Mucosa of rectum (tissue), 2 donors: ENCODE data around the gene LRRK1.

Source experiments
- H3K27ac ChIP-seq, 2 donors: one replicate each; pipeline ENCODE4 v1.7.0; 2013; ENCODE audit warnings: inconsistent platforms in 2 of 2, low read depth in 2 of 2, low read length in 2 of 2
- H3K27me3 ChIP-seq, 2 donors: one replicate each; pipeline ENCODE4 v1.7.0; 2013; ENCODE audit warnings: low read length in 2 of 2; ENCODE audit not compliant: control insufficient read depth in 2 of 2, insufficient read depth in 2 of 2
- H3K36me3 ChIP-seq, 2 donors: one replicate each; pipeline ENCODE4 v1.7.0; 2013; ENCODE audit warnings: low read length in 2 of 2; ENCODE audit not compliant: control insufficient read depth in 2 of 2, insufficient read depth in 2 of 2
- H3K4me1 ChIP-seq, 2 donors: one replicate each; pipeline ENCODE4 v1.7.0; 2013; ENCODE audit warnings: low read length in 2 of 2, mild to moderate bottlenecking in 1 of 2; ENCODE audit not compliant: control insufficient read depth in 2 of 2, insufficient read depth in 2 of 2
- H3K4me3 ChIP-seq, 2 donors: one replicate each; pipeline ENCODE4 v1.7.0; 2013; ENCODE audit warnings: low read length in 2 of 2
- H3K9ac ChIP-seq, 2 donors: one replicate each; pipeline ENCODE4 v1.7.0; 2013; ENCODE audit warnings: low read length in 2 of 2, low read depth in 1 of 2, mild to moderate bottlenecking in 1 of 2
- H3K9me3 ChIP-seq, 2 donors: one replicate each; pipeline ENCODE4 v1.7.0; 2013; ENCODE audit warnings: low read length in 2 of 2; ENCODE audit not compliant: control insufficient read depth in 2 of 2
- donor health status: healthy.
- donor health status: Normal muscosa, but diverticular disease.

The LRRK1 gene

GRCh38 chr15:101065570-101066221 lies 146.5 kb downstream of the LRRK1 start:
- Histone ChIP-seq H3K9me3 (no peaks in the 10 kb centered on the region), H3K4me1 (peaks cover 2 to 11% of the 10 kb centered on the region in 2 donors), H3K9ac (no peak overlapping the region), H3K27ac (no peak overlapping the region), H3K27me3 (no peaks in the 10 kb centered on the region), H3K4me3 (no peak overlapping the region), H3K36me3 (peaks cover 49% of the 10 kb centered on the region in 2 donors)

GRCh38 chr15:101066501-101067408 lies 147.6 kb downstream of the LRRK1 start:
- H3K27ac ChIP-seq: no peak overlapping the region
- H3K27me3 ChIP-seq: no peaks in the 10 kb centered on the region
- no peak overlapping the region for H3K9ac ChIP-seq
- peaks cover 2 to 11% of the 10 kb centered on the region in 2 donors for H3K4me1 ChIP-seq
- no peak overlapping the region for H3K4me3 ChIP-seq
- H3K9me3 ChIP-seq: no peaks in the 10 kb centered on the region
- H3K36me3 ChIP-seq: peaks cover 42 to 43% of the 10 kb centered on the region in 2 donors

- no peak overlapping the region for H3K9ac ChIP-seq
- H3K36me3 ChIP-seq: peaks cover 34 to 38% of the 10 kb centered on the region in 2 donors
- no peaks in the 10 kb centered on the region for H3K9me3 ChIP-seq
- H3K4me1 ChIP-seq: peaks cover 2 to 11% of the 10 kb centered on the region in 2 donors
- H3K27me3 ChIP-seq: no peaks in the 10 kb centered on the region
- H3K27ac ChIP-seq: peak overlapping the region in 1 of 2 donors; percentile 46
- H3K4me3 ChIP-seq: no peak overlapping the region
These were observed 148.7 kb downstream of the LRRK1 start for GRCh38 chr15:101067660-101068522.

GRCh38 chr15:101068523-101068960 lies 149.4 kb downstream of the LRRK1 start:
- no peaks in the 10 kb centered on the region for H3K9me3 ChIP-seq

GRCh38 chr15:101068961-101069653 lies 149.9 kb downstream of the LRRK1 start:
- Histone ChIP-seq H3K4me1 (peaks cover 2 to 11% of the 10 kb centered on the region in 2 donors), H3K36me3 (peaks cover 28 to 33% of the 10 kb centered on the region in 2 donors)

More at GRCh38 chr15:101068523-101068960, 149.4 kb downstream of the LRRK1 start:
- no peak overlapping the region for H3K9ac ChIP-seq
- H3K36me3 ChIP-seq: peaks cover 31 to 35% of the 10 kb centered on the region in 2 donors
- H3K4me1 ChIP-seq: peaks cover 2 to 11% of the 10 kb centered on the region in 2 donors
- H3K4me3 ChIP-seq: no peak overlapping the region
- H3K27me3 ChIP-seq: no peaks in the 10 kb centered on the region
- peak overlapping the region; percentile 46 to 54 for H3K27ac ChIP-seq

GRCh38 chr15:101069654-101069973 lies 150.5 kb downstream of the LRRK1 start:
- peak overlapping the region in 1 of 2 donors; percentile 46 for H3K27ac ChIP-seq

More at GRCh38 chr15:101068961-101069653, 149.9 kb downstream of the LRRK1 start:
- Histone ChIP-seq H3K4me3 (no peak overlapping the region), H3K27ac (peak overlapping the region; percentile 46 to 54), H3K27me3 (no peaks in the 10 kb centered on the region), H3K9ac (no peak overlapping the region), H3K9me3 (no peaks in the 10 kb centered on the region)

GRCh38 chr15:101070024-101070423 lies 150.9 kb downstream of the LRRK1 start:
- Histone ChIP-seq H3K27ac (peak overlapping the region in 1 of 2 donors; percentile 63), H3K4me1 (peaks cover 2 to 11% of the 10 kb centered on the region in 2 donors), H3K27me3 (no peaks in the 10 kb centered on the region), H3K4me3 (no peak overlapping the region), H3K36me3 (peaks cover 22 to 30% of the 10 kb centered on the region in 2 donors), H3K9me3 (no peaks in the 10 kb centered on the region), H3K9ac (no peak overlapping the region)

More at GRCh38 chr15:101069654-101069973, 150.5 kb downstream of the LRRK1 start:
- Histone ChIP-seq H3K4me1 (peaks cover 2 to 11% of the 10 kb centered on the region in 2 donors), H3K4me3 (no peak overlapping the region), H3K9me3 (no peaks in the 10 kb centered on the region), H3K36me3 (peaks cover 24 to 32% of the 10 kb centered on the region in 2 donors), H3K9ac (no peak overlapping the region), H3K27me3 (no peaks in the 10 kb centered on the region)

GRCh38 chr15:101070502-101071273 lies 151.5 kb downstream of the LRRK1 start:
- Histone ChIP-seq H3K9me3 (no peaks in the 10 kb centered on the region), H3K4me1 (peaks cover 2 to 11% of the 10 kb centered on the region in 2 donors), H3K27me3 (no peaks in the 10 kb centered on the region), H3K9ac (no peak overlapping the region), H3K27ac (peak overlapping the region; percentile 39 to 63), H3K36me3 (peaks cover 15 to 23% of the 10 kb centered on the region in 2 donors), H3K4me3 (no peak overlapping the region)

- no peaks in the 10 kb centered on the region for H3K9me3 ChIP-seq
- H3K36me3 ChIP-seq: peaks cover 5 to 16% of the 10 kb centered on the region in 2 donors
- H3K4me3 ChIP-seq: no peak overlapping the region
- no peaks in the 10 kb centered on the region for H3K27me3 ChIP-seq
- no peak overlapping the region for H3K27ac ChIP-seq
- peaks cover 2 to 11% of the 10 kb centered on the region in 2 donors for H3K4me1 ChIP-seq
- H3K9ac ChIP-seq: no peak overlapping the region
These were observed 152.5 kb downstream of the LRRK1 start for GRCh38 chr15:101071651-101072050.
